Amniotic epithelial cell (primary cell): ENCODE data around the gene IL12B.
A peak's percentile ranks its signal among the peaks of the same experiment; 100 is the strongest.
"Not testable (repeated sequence)": the region's sequence is repeated elsewhere in the genome, so short reads cannot be mapped to it uniquely, and the experiment has no call there.

Experiments used
- DNase-seq: peaks from one replicate; pipeline ENCODE4 v3.0.0-alpha.2; 2010; ENCODE audit warnings: low read depth

IL12B gene

DNA sequence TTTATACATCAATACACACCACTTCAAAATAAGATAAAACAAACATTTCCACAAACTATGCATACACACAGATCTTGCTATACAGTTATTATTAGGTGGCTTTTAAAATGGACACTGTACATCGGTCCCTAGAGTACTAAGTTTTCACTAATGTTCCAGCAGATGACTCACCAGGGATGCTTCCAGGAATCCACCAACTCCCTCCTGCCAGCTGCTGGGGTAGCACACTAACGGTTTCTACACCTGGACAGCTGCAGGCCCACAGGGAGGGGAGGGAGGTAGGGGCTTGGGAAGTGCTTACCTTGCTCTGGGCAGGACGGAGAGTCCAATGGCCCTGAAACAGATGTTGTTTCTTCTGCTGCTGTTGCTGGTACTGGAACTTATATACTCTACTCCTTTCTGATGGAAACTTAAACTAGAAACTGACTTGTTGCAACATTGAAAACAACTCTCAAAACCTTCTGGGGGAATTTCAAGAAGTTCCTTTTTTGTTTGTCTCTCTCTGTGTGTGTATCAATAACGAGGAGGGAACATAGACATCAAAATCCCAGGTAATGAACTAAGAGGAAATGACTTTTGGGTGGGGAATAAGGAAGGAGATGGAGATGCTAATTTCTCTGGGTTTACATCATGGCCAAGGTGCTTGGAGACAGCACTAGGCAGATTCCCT is at the start of gene IL12B:
Gene IL12B, minus strand, starts transcription at position 357 of the 670 bp plus-strand sequence. CDS start 3,705 bp downstream, outside the sequence.
- DNase-seq: no peak

GRCh38 chr5:159377653-159378052 is 47.4 kb upstream of the IL12B start:
- no peak for DNase-seq

DNA sequence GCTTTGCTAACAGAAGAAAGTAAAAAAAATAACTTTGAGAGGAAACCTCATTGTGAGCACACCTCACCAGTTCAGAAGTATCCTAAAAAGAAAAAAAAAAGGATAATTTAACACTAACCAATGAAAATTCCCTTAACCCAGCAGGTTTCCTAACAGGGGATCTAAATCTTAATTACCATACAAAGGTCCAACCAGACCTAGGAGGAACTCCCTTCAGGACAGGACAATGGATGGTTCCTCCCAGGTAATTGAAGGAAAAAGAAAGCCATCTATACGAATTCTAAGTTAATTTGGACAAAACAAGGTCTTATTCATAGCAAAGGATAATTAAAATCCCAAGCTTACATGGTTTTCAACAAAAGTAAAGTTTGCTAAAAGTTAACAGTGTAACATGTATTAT is 37.6 kb upstream of the IL12B start:
- DNase-seq: not testable (repeated sequence)

GRCh38 chr5:159366776-159367175 is 36.5 kb upstream of the IL12B start:
- DNase-seq: not testable (repeated sequence)

GRCh38 chr5:159362220-159362619 is 31.9 kb upstream of the IL12B start:
- DNase-seq: no peak

- DNase-seq: not testable (repeated sequence)
Measured at GRCh38 chr5:159359871-159360270, 29.6 kb upstream of the IL12B start.

GRCh38 chr5:159359408-159359807 is 29.1 kb upstream of the IL12B start:
- DNase-seq: no peak

DNA sequence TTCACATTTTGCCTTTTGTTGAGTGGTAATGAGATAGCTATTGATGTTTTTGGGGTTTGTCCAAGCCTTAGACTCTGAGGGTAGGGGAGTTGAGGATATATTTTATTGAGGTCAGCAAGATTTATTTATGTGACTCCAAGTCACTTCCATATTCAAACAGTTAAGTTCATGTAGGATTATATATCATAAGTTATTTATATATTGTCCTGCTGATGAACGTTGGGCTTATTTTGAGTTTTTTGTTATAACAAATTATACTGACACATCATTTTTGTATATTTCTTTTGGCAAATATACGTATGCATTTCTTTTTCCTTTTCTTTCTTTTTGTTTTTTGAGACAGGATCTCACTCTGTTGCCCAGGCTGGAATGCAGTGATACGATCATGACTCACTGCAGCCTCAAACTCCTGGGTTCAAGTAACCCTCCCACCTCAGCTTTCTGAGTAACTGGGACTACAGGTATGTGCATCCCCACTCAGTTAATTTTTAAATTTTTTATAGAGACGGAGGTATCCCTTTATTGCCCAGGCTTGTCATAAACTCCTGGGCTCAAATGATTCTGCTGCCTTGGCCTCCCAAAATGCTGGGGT is 23.5 kb upstream of the IL12B start:
- DNase-seq: no peak

- not testable (repeated sequence) for DNase-seq
Measured at GRCh38 chr5:159350644-159351043, 20.4 kb upstream of the IL12B start.

GRCh38 chr5:159350216-159350615 is 19.9 kb upstream of the IL12B start:
- DNase-seq: not testable (repeated sequence)

DNA sequence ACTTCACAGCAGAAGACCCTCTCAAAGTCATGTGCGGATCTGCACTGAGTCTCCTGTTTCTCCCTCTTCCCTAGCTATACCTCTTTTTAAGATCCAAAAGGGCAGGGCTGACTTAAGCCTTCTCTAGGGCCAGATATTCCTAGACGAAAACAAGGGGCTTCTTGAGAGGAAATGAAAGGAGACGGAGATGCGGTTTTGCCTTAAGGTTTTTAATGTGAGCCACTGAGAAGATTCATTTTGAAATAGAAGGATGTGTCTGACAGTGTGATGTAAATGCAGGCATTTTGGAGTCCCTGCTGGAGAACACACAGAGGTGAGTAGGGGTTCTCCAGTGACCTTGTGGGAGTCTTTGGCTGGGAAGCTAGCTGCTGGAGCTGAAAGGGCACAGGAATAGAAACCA is 15.6 kb upstream of the IL12B start:
- DNase-seq: no peak

GRCh38 chr5:159345336-159345735 is 15.0 kb upstream of the IL12B start:
- no peak for DNase-seq

- DNase-seq: peak; percentile 26
Measured at GRCh38 chr5:159343295-159344094, 13.2 kb upstream of the IL12B start.

DNA sequence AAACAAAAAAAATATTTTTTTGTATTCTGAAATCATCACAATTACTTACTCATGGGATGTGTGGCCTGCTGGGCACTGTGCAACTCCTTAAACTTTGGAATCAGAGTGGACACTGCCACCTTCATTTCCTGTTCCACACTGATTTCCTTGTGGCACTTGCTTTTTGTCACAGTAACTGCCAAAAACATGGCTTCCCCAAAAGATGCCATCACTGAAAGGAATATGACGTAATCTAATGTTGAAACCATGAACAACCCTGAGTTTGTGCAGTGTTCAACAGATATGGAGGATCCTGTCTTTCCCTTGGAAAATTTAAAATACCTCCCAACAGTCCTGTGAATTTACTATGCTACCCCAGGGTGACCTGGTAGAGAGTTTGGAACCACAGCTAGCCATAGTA is 12.6 kb upstream of the IL12B start:
- no peak for DNase-seq

- DNase-seq: peak; percentile 74
Measured at GRCh38 chr5:159341906-159342310, 11.6 kb upstream of the IL12B start.

- DNase-seq: no peak
Measured at GRCh38 chr5:159341145-159341544, 10.9 kb upstream of the IL12B start.

DNA sequence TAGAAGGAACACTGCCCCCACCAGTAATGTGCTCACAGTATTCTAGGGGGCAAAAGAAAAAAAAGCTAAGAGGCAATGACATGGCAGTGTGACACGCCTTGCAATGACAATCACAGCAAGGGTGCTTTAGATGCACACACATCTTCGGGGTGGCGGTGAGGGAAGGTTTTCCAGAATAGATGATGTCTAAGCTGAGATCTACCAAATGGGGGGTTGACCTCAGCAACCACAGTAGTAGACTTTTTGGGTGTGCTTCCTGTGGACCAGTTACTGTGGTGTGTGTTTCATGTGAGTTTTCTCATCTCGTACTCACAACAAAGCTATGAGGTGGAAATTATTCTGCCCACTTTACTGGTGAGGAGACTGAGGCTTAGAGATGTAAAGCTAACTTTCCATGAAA is 10.2 kb upstream of the IL12B start:
- no peak for DNase-seq

GRCh38 chr5:159339460-159339859 is 9.2 kb upstream of the IL12B start:
- DNase-seq: no peak

DNA sequence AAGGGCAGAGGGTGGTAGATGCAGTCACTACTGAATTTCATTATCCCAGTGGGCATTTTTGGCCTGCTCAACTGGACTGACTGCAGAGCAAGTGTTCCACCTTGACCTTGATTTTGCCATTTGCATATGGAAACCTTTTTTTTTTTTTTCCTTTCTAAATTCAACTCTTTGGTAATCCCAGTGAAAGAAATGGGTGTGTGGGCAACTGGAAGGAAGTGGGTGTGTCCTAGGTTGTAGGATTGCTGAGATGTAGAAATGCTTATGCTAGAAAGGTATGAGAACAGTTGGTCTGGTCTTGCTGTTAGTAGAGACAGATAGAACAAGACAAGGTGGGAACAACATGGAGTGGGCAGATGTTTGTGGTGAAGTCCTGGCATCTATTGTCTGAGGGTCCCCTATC is 7.8 kb upstream of the IL12B start:
- no peak for DNase-seq

- peak; percentile 94 for DNase-seq
Measured at GRCh38 chr5:159337016-159337955, 7.0 kb upstream of the IL12B start.

DNA sequence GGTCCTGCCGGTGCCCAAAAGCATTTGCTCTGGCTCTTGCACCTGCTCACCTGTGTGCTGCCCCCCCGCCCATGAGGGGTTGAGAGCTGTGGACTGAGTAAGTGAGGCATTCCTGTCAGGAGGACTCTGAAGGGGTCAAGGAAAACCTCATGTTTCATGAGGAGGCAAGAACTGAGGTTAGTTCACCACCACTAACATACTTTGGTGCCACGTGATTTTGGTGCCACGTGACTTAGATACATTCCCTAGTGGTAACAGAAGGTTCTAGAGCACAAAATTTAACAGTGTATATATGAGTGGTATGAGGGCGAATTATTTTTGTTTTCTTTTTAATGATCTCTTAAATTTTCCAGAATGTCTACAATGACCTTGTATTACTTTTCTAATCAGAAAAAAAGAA is 6.3 kb upstream of the IL12B start:
- DNase-seq: no peak

GRCh38 chr5:159333545-159333925 is 3.2 kb upstream of the IL12B start:
- DNase-seq: no peak
